ENCODE data around the gene MNX1.

DNA sequence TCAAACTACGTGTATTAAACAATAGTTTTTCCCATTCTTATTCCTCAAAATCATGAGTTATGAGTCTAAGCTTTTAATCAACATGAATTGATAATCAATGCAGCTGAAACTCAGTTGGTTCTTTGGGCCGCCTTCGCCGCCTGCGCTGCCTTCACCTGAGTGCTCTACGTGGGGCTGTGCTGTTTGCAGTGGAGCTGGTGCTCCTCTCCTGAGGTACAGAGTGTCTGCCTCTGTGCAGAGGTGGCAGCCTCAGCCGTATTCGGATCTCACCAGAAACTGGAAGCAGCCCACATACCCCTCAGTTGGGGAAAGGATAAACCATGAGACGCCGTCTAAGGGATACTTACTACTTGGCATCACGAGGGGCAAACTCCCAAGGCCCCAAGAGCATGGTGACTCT is 45.5 kb downstream of the MNX1 start:
- TF ChIP-seq CTCF (conservative IDR thresholded peaks at IDR 0.05; ENCODE audit: low read length) (no peak), EZH2phosphoT487 (IDR thresholded peaks at IDR 0.05; ENCODE audit: borderline replicate concordance, low read depth, low read length) (no peak)

Measured in OCI-LY7 (cell line).